Erythroblast (primary cell): ENCODE data around the gene CD300E.

ENCODE experiments used
- GATA1 ChIP-seq: IDR thresholded peaks from 2 replicates; pipeline ENCODE4 v1.6.1; 2011; ENCODE audit warnings: low read depth, mild to moderate bottlenecking, control low read depth, low read length, moderate library complexity
- POLR2A ChIP-seq: IDR thresholded peaks from 2 replicates; pipeline ENCODE4 v1.6.1; 2011; ENCODE audit warnings: mild to moderate bottlenecking, low read length

DNA sequence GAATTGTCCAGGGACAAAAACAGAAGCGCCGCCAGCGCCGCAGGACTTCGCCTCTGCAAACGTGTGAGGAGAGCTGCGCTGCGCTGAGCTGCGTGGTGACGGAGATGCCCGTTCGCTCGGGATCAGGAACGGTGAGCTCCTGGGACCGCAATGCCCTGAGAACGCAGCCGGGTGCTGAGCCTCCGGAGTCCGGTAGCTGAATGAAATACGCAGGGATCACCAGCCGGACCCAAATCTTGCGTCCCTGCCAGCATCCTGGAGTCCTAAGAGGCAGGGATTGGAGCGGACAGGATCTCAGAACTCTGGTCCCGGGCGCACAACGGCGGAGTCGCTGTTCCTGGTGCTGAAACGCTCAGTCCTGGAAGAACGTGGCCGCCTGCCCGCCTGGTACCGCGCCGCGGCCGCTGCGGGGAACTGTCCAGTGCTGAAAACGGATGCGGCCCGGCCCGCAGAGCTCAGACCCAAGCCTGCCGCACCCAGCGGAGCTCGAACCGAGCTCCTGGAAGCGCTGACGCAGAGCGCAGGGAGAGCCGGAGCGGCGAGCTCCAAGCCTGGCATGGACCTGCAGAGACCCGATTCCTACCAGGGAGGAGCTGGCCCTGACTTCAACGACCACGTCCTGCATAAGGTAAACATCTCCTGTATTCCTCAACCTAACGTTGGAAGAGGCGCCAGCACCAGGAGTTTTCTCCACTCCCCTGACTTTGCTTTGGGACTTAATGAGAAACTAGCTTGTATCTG, 47.7 kb upstream of the CD300E start:
- TF ChIP-seq POLR2A: no peak
- no peak for TF ChIP-seq GATA1
